Umbilical cord (tissue), 2 donors: ENCODE data around the gene SRPRA. TPM values are rescaled to one million over a fixed set of nuclear protein-coding genes. Genes with fewer than 3 reads are reported as not detected.
A peak's percentile ranks its signal among the peaks of the same experiment; 100 is the strongest.
"Not testable (repeated sequence)": the region's sequence is repeated elsewhere in the genome, so short reads cannot be mapped to it uniquely, and the experiment has no call there.

Experiments
- DNase-seq: peaks from one replicate; pipeline ENCODE4 v3.0.0-alpha.2; 2015; ENCODE audit warnings: low spot score
- total RNA-seq: library from RNA; depleted of rRNA; stranded (reverse); fragments of >200 nt; gene quantifications from one replicate; pipeline ENCODE4 v1.2.3, GENCODE V29; 2014; ENCODE audit warnings: low replicate concordance; ENCODE audit not compliant: insufficient read depth

Gene SRPRA
- total RNA-seq, result 32.0 TPM

- peak; percentile 99 for DNase-seq
Measured at GRCh38 chr11:126268708-126269579, at the start of gene SRPRA, which contains the start of gene FOXRED1. TSS of gene SRPRA (minus strand) at chr11:126268895. CDS start at chr11:126268804, 91 bp downstream. TSS of gene FOXRED1 (plus strand) at chr11:126269154. CDS start at chr11:126269207, 53 bp downstream.

GRCh38 chr11:126317756-126318573 is 49.3 kb upstream of the SRPRA start:
- DNase-seq, result peak; percentile 96

GRCh38 chr11:126317432-126317755 is 48.7 kb upstream of the SRPRA start:
- no peak for DNase-seq

- DNase-seq, result no peak
Measured at GRCh38 chr11:126313826-126314225, 45.1 kb upstream of the SRPRA start.

- DNase-seq, result no peak
Measured at GRCh38 chr11:126312961-126313360, 44.3 kb upstream of the SRPRA start.

- no peak for DNase-seq
Measured at GRCh38 chr11:126311401-126312291, 43.0 kb upstream of the SRPRA start.

- DNase-seq, result no peak
Measured at GRCh38 chr11:126310992-126311310, 42.3 kb upstream of the SRPRA start.

GRCh38 chr11:126310200-126310991 is 41.7 kb upstream of the SRPRA start:
- peak; percentile 86 for DNase-seq

- not testable (repeated sequence) for DNase-seq
Measured at GRCh38 chr11:126308771-126309170, 40.1 kb upstream of the SRPRA start.

GRCh38 chr11:126308271-126308671 is 39.6 kb upstream of the SRPRA start:
- no peak for DNase-seq

- peak; percentile 32 for DNase-seq
Measured at GRCh38 chr11:126307706-126308105, 39.0 kb upstream of the SRPRA start.

GRCh38 chr11:126305699-126306098 is 37.0 kb upstream of the SRPRA start:
- no peak for DNase-seq

- DNase-seq, result no peak
Measured at GRCh38 chr11:126304457-126305075, 35.9 kb upstream of the SRPRA start.

- DNase-seq, result peak; percentile 96
Measured at GRCh38 chr11:126303623-126304456, 35.1 kb upstream of the SRPRA start, which contains the start of gene DCPS. TSS of gene DCPS (plus strand) at chr11:126304060. CDS start at chr11:126304081, 21 bp downstream.

- no peak for DNase-seq
Measured at GRCh38 chr11:126297004-126297403, 28.3 kb upstream of the SRPRA start.

GRCh38 chr11:126293726-126294125 is 25.0 kb upstream of the SRPRA start:
- no peak for DNase-seq

GRCh38 chr11:126290887-126291286 is 22.2 kb upstream of the SRPRA start:
- DNase-seq, result peak; percentile 86

- DNase-seq, result no peak
Measured at GRCh38 chr11:126288237-126288636, 19.5 kb upstream of the SRPRA start.

GRCh38 chr11:126284829-126285228 is 16.1 kb upstream of the SRPRA start:
- DNase-seq, result peak; percentile 47
